ENCODE measurements around the gene HPS4. TPM values are rescaled to one million over a fixed set of nuclear protein-coding genes. Genes with fewer than 3 reads are reported as not detected.

HPS4 gene
- total and polyA plus RNA-seq, 2 of the 8 experiments (the other 6 are each of a cell fraction or from before 2014, with no cell fraction given): 28.0 to 35.2 TPM

DNA sequence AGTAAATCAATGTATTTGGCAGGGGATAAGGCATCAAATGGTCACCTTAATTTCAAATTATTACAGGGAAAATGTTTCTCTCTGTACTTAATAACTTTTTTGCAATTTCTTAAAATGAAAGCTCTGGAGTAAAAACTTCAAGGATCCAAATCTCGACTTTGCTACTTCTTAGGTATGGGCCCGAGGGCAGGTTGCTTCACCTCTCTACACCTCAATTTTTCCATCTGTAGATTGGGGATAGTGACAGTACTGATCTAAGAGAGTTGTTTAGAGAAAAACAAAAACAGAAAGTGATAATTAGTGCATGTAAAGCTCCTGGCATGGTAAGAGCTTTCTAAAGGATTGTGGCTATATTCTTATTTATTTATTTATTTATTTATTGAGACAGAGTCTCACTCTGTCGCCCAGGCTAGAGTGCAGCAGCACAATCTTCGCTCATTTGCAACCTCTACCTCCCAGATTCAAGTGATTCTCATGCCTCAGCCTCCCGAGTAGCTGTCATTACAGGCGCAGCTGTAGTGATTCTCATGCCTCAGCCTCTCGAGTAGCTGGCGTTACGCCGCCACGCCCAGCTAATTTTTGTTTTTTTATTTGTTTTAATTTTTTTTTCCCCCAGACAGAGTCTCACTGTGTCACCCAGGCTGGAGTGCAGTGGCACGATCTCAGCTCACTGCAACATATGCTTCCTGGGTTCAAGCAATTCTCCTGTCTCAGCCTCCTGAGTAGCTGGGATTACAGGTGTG, 31.0 kb upstream of the HPS4 start (continued):
- no peak for TF ChIP-seq SP4 (IDR thresholded peaks at IDR 0.05; ENCODE audit: low read length)
- no peak for TF ChIP-seq SAP30 (IDR thresholded peaks at IDR 0.05; ENCODE audit: insufficient read depth, insufficient replicate concordance, low read length)
- TF ChIP-seq TEAD4 (IDR thresholded peaks at IDR 0.05; ENCODE audit: low read depth, low read length): no peak

All from H1 (cell line).